ENCODE results near the gene SLC66A2. TPM values are rescaled to one million over a fixed set of nuclear protein-coding genes. Genes with fewer than 3 reads are reported as not detected.

The SLC66A2 gene
- total RNA-seq, 1 donor from 2014 or later = 48.1 TPM

DNA sequence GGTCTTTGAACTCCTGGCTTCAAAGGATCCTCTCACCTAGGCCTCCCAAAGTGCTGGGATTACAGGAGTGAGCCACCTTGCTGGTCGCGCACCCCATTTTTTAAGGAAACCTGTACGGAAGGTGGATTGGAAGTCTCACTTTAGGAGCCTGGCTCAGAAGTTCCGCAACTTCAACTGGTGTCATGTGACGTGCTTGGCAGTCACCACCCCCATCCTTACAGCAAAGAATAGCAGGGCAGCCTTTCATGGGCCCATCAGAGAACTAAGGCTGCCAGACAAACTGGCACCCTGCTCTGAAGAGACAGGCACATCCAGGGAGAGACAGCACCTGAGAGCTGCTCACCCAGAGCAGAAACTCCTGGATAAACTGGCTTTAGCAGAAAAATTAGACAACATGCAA, 3.3 kb upstream of the SLC66A2 start:
- no peaks in the 10 kb centered on the region for H3K9me3 Mint-ChIP-seq
- no peak for DNase-seq (ENCODE audit: low spot score)
- peaks cover 5% of the 10 kb centered on the region for H3K36me3 Mint-ChIP-seq (ENCODE audit: low read depth)
- H3K27ac Mint-ChIP-seq = no peak overlapping the region
- H3K4me1 Mint-ChIP-seq (ENCODE audit: low read depth) = peaks cover 22% of the 10 kb centered on the region
- H3K4me3 Mint-ChIP-seq (ENCODE audit: low read depth) = no peak overlapping the region
- intact Hi-C loops (cut with micrococcal nuclease) = loop anchor here (10.0 kb wide), 1 partner anchor 430 kb away; no protein-coding TSS in a partner anchor
- no peaks in the 10 kb centered on the region for H3K27me3 Mint-ChIP-seq (ENCODE audit: low read depth)

DNA sequence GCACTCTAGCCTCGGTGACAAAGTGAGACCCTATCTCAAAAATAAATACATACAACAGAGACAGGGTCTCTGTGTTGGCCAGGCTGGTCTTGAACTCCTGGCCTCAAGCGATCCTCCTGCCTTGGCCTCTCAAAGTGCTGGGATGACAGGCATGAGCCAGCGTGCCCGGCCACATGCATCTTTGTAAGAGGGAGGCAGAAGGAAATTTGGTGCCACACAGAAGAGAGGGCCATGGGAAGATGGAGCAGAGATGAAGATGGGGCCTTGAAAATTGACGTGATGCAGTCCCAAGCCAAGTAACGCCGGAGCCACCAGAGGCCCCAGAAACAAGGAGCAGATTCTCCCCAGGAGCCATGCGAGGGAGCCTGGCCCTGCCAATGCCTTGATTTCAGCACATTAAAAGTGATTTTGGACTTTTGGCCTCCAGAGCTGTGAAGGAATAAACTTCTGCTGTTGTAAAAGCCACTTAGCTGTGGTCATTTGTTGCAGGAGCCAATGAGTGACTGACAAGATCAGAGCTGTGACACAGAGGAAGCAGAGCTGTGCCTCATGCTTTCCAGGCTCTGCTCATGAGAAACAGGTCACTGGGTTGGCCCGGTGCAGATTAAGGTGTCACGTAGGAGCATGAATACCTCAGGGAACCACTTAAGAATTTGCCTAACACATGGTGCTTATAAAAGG, 2.7 kb upstream of the SLC66A2 start:
- Mint-ChIP-seq H3K4me3 (ENCODE audit: low read depth) (no peak overlapping the region), H3K9me3 (no peaks in the 10 kb centered on the region), H3K36me3 (ENCODE audit: low read depth) (peaks cover 12% of the 10 kb centered on the region), H3K27ac (peak overlapping the region; percentile 52), H3K27me3 (ENCODE audit: low read depth) (no peaks in the 10 kb centered on the region), H3K4me1 (ENCODE audit: low read depth) (peaks cover 24% of the 10 kb centered on the region)
- intact Hi-C loops (cut with micrococcal nuclease) = loop anchor here (10.0 kb wide), 1 partner anchor 429 kb away; no protein-coding TSS in a partner anchor
- no peak for DNase-seq (ENCODE audit: low spot score)

DNA sequence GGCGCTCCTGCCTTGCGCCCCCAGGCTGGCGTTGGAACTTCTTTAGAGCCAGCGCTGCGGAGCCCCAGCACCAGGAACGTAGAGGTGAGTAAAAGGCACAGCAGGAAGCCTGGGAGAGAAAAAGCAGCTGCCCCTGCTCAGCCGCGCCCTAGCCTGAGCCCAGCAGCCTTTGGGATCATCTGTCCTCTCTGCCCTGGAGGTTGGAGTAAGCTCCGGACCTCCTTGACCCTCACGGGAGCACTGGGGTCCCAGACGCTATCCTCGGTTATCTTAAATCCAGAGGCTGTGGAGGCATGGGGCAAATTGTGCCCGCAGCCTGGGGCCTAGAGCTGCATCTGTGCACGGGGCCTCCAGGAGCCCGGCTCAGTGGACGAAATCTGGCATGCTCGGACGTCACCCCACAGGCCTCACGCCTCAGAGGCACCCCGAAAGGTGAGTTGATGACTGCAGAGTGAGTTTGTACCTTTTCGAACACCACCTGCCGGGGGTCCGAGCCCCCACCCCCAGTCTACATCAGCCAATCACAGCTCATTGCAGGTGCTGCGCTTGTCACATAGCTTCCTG, 1.6 kb upstream of the SLC66A2 start:
- DNase-seq (ENCODE audit: low spot score) = no peak
- intact Hi-C loops (cut with micrococcal nuclease) = loop anchor here (10.0 kb wide), 1 partner anchor 428 kb away; no protein-coding TSS in a partner anchor
- Mint-ChIP-seq H3K4me3 (ENCODE audit: low read depth) (peak overlapping the region; percentile 26), H3K27me3 (ENCODE audit: low read depth) (no peaks in the 10 kb centered on the region), H3K4me1 (ENCODE audit: low read depth) (peaks cover 26% of the 10 kb centered on the region), H3K9me3 (no peaks in the 10 kb centered on the region), H3K36me3 (ENCODE audit: low read depth) (peaks cover 22% of the 10 kb centered on the region), H3K27ac (no peak overlapping the region)

DNA sequence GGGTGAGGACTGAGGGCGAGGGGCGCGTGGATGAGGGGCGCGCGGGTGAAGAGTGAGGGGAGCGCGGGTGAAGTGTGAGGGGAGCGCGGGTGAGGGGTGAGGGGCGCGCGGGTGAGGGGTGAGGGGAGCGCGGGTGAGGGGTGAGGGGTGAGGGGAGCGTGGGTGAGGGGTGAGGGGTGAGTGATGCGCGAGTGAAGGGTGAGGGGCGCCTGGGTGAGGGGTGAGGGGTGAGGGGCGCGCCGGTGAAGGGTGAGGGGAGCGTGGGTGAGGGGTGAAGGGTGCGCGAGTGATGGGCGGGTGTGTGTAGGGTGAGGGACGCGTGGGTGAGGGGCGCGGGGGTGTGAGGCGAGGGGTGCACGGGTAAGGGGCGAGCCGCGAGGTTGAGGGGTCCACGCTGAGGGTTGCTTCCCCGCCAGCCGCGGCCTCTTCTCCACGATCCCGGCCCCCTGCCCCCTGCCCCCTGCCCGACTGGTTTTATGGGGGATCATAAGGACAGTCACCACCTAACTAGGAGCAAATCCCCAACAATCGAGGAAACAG, 1.1 kb upstream of the SLC66A2 start:
- Mint-ChIP-seq H3K9me3 (no peaks in the 10 kb centered on the region), H3K36me3 (ENCODE audit: low read depth) (peaks cover 26% of the 10 kb centered on the region)

DNA sequence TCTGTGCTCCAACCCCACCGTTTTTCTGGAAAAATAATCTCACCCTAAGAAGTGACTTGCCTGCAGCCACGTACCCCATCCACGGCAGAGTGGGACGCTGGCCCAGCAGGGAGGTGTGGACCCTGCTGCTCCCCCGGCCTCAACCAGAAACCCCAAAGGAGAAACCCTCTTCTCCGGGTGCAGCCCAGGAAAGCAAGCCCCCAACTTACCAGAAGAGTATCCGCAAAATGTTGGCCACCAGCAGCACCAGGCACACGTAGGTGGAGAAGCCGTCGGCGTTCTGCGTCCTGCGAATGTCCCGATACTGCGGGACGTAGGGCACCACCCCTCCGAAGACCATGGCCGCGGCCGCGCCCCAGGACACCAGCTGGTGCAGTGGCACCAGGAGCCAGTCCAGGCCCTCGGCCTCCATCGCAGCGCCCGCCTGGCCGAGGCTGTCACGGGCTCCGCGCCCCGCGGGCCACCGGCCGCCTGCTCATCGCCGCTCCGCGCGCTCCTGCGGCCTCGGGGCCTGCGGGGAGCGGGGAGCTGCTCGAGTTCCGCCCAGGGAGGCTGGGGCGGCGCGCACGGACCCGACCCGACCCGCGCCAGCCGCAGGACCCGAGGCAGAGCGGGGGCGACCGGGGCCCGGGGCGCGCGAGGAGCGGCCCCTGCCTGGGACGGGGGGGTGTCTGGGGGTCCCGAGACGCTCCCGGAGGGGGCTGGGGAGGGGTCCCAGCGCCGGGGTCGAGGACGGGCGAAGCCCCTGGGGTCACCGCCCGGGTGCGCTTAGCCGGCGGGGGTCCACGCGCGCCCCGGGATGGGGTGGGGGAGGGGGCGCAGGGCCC, 725 bp downstream of the SLC66A2 start:
- DNase-seq (ENCODE audit: low spot score) = no peak
- H3K4me3 Mint-ChIP-seq (ENCODE audit: low read depth) = peak overlapping the region; percentile 82

More for the DNA sequence above, 1.1 kb upstream of the SLC66A2 start:
- H3K27me3 Mint-ChIP-seq (ENCODE audit: low read depth) = no peaks in the 10 kb centered on the region
- DNase-seq (ENCODE audit: low spot score) = no peak
- H3K27ac Mint-ChIP-seq = no peak overlapping the region
- peaks cover 28% of the 10 kb centered on the region for H3K4me1 Mint-ChIP-seq (ENCODE audit: low read depth)
- intact Hi-C loops (cut with micrococcal nuclease) = loop anchor here (10.0 kb wide), 1 partner anchor 428 kb away; no protein-coding TSS in a partner anchor
- peak overlapping the region; percentile 17 for H3K4me3 Mint-ChIP-seq (ENCODE audit: low read depth)

DNA sequence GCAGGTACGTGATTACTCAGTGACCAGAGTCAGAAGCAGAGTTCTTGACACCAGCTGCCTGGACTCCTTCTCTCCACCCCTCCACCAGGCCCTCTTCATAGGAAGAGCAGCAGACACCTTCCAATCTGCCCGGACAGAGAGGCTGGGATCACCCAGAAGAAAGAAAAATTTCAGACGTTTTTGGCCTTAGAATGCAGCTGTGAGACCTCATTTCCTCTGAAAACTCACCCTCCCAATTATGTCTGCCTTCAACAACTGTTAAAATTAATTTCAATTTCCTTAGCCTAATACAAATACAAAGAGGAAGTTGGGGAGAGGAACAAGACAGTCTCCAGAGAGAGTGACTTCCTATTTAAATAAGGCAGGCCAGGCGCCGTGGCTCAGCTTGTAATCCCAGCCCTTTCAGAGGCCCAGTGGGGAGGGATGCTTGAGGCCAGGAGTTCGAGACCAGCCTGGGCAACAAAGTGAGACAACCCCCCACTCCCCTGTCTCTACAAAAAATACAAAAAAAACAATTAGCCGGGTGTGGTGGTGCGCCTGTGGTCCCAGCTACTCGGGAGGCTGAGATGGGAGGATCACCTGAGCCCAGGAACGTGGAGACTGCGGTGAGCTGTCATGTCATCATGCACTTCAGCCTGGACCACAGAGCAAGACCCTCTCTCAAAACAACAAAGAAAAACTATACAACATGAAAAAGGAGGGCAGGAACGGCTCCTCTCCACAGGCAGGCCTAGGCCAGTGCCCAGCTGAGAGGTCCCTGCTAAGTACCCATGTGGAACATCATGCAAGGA, 1.6 kb downstream of the SLC66A2 start:
- Mint-ChIP-seq H3K36me3 (ENCODE audit: low read depth) (peaks cover 32% of the 10 kb centered on the region), H3K4me3 (ENCODE audit: low read depth) (peak overlapping the region; percentile 82), H3K27ac (peak overlapping the region; percentile 65), H3K9me3 (no peaks in the 10 kb centered on the region), H3K4me1 (ENCODE audit: low read depth) (peaks cover 27% of the 10 kb centered on the region), H3K27me3 (ENCODE audit: low read depth) (no peaks in the 10 kb centered on the region)
- intact Hi-C loops (cut with micrococcal nuclease) = loop anchor here (2.0 to 10.0 kb wide), 2 partner anchors 39 to 425 kb away; partner anchors contain the start of gene TXNL4A
- DNase-seq (ENCODE audit: low spot score) = no peak

More for the DNA sequence above, 725 bp downstream of the SLC66A2 start:
- peaks cover 28% of the 10 kb centered on the region for H3K4me1 Mint-ChIP-seq (ENCODE audit: low read depth)
- no peaks in the 10 kb centered on the region for H3K27me3 Mint-ChIP-seq (ENCODE audit: low read depth)
- intact Hi-C loops (cut with micrococcal nuclease) = loop anchor here (1.0 to 10.0 kb wide), 4 partner anchors 13 to 426 kb away; partner anchors contain the start of gene TXNL4A
- peak overlapping the region; percentile 65 for H3K27ac Mint-ChIP-seq
- H3K36me3 Mint-ChIP-seq (ENCODE audit: low read depth) = peaks cover 32% of the 10 kb centered on the region
- no peaks in the 10 kb centered on the region for H3K9me3 Mint-ChIP-seq

DNA sequence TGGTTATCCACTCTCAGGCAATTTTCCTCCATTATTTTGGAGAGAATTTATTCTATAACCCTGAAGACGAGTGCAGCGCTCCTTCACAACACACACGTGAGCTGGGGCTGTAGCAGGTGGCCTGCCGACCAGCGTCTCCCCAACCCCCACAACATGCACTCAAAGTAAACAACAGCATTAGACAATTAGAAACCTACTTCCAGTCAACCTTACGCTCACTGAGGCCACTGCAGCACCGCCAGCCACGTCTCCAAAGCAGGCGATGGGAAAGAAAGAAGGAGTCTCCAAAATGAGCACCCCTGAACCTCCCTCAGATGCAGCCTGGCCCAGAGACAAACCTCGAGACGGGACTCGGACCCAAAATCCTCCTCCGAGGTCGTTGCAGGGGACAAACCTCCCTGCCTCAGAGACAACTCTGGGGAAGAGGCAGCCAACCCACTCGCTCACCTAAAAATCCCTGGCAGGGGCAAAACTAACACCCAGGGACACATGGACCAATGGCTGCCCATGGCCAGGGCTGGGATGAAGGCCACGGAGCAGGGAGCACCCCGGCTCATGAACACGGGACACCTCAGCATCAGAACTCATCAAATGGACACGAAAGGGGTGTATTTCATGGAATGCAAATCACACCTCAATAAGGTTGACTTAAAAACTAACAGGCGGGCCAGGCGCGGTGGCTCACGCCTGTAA, 2.6 kb downstream of the SLC66A2 start:
- no peaks in the 10 kb centered on the region for H3K27me3 Mint-ChIP-seq (ENCODE audit: low read depth)
- intact Hi-C loops (cut with micrococcal nuclease) = no loop called here
- H3K9me3 Mint-ChIP-seq = no peaks in the 10 kb centered on the region
- H3K36me3 Mint-ChIP-seq (ENCODE audit: low read depth) = peaks cover 32% of the 10 kb centered on the region
- no peak for DNase-seq (ENCODE audit: low spot score)
- H3K4me3 Mint-ChIP-seq (ENCODE audit: low read depth) = peak overlapping the region; percentile 22
- H3K4me1 Mint-ChIP-seq (ENCODE audit: low read depth) = peaks cover 35% of the 10 kb centered on the region
- no peak overlapping the region for H3K27ac Mint-ChIP-seq

DNA sequence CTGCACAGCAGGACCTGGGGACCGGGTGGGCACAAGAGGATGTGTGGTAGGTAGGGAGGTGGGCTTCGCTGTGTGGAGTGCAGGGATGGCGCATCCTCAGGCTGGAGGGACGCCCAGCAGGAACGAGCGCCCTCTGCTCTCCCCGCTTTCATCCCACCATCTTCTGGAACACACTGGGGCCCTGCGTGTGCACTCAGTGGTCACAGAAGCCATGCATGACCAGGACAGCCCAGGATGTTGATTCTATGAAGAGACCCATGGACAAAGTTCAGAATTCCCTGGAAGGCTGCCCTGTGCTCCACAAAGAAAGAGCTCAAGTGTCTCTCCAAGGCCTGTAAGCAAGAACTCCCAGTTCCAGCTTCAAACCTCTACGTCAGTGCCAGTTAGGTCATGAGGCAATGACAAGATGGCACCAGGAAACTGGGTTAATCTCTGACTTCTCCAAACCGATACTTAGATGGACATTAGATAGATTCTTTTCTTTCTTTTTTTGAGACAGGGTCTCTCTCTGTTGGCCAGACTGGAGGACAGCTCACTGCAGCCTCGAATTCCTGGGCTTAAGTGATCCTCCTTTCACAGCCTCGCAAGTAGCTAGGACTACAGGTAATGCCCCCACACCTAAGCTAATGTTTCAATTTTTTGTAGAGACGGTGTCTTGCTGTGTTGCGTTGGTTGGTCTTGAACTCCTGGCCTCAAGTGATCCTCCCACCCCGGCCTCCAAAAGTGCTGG, 3.4 kb downstream of the SLC66A2 start:
- Mint-ChIP-seq H3K27me3 (ENCODE audit: low read depth) (no peaks in the 10 kb centered on the region), H3K4me3 (ENCODE audit: low read depth) (peak overlapping the region; percentile 22), H3K4me1 (ENCODE audit: low read depth) (peaks cover 32% of the 10 kb centered on the region), H3K27ac (no peak overlapping the region), H3K9me3 (no peaks in the 10 kb centered on the region), H3K36me3 (ENCODE audit: low read depth) (peaks cover 33% of the 10 kb centered on the region)
- DNase-seq (ENCODE audit: low spot score) = no peak
- intact Hi-C loops (cut with micrococcal nuclease) = no loop called here

DNA sequence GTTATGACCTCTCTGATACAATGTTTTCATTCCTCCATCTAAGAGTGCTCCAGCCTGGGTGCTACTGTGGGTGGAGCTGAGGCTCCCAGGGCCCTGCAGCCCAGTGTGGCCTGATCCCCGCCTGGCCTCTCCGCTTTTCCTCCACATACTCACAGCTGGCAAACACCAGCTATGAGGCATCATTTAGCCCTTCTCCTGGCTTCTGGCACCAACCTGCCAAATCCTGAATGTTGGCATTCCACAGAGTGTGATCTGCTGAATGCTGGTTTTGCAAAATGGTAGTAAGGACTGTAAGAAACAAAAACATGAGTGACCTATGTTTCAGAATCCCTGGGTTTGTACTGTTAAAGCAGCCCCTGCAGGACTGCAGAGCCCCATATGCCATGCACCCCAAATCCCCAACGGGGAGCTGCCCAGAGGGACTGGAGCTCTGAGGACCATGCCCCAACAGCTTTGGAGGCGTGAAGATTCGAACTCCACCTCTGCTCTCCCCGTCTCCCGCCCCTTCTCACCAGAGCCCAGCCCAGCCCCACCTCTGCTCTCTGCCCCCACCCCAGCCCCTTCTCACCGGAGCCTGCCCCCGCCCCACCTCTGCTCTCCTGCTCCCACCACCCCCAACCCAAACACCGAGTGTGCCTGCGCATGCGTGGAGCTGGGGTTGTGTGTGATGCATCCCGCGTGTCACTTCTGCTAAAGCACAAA, 4.2 kb downstream of the SLC66A2 start:
- Mint-ChIP-seq H3K4me3 (ENCODE audit: low read depth) (no peak overlapping the region), H3K36me3 (ENCODE audit: low read depth) (peaks cover 40% of the 10 kb centered on the region), H3K4me1 (ENCODE audit: low read depth) (peaks cover 32% of the 10 kb centered on the region), H3K9me3 (no peaks in the 10 kb centered on the region), H3K27me3 (ENCODE audit: low read depth) (no peaks in the 10 kb centered on the region), H3K27ac (no peak overlapping the region)
- no peak for DNase-seq (ENCODE audit: low spot score)
- intact Hi-C loops (cut with micrococcal nuclease) = no loop called here

DNA sequence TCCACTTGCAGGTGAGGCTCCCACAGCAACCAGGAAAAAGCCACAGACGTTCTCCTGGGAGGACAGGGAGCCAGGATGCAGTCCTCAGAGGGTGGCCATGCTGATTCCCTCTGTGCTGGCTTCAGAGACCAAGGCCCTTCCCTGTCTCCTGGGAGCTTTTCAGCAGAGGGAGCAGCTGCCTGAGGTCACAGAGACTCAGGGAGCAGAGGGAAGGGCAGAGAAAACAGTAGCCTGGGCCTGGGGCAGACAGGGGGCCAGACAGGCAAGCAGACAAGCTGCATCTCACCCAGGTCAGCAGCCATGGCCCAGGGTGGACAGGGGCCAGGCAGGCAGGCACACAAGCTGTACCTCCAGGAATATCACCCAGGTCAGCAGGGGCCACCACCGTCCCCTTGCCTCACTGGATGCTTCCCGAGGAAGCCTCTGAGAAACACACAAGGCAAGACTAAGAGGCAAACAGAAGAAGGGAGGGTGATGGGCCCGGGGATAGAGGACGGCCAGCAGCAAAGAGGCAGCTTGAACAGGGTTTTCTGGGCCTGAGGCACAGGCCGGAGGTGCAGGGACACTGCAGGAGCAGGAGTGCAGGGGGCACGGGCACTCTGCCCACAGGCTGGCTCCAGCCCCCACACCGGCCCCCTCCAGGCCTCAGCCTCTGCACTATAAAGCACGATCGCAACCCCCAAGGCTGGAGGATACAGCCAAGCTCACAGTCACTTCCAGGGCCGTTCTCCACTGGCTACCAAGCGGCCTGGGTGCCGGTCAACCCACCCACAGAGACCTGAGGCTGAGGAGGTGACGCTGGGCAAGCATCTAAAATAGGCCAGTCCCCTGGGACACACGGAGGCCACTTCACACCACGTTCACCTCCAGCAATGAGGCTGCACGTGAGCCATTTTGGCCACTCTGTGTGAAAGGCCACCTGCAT, 6.1 kb downstream of the SLC66A2 start:
- Mint-ChIP-seq H3K4me3 (ENCODE audit: low read depth) (no peak overlapping the region), H3K27ac (no peak overlapping the region), H3K4me1 (ENCODE audit: low read depth) (peaks cover 31% of the 10 kb centered on the region), H3K9me3 (no peaks in the 10 kb centered on the region), H3K27me3 (ENCODE audit: low read depth) (no peaks in the 10 kb centered on the region), H3K36me3 (ENCODE audit: low read depth) (peaks cover 45% of the 10 kb centered on the region)
- DNase-seq (ENCODE audit: low spot score) = no peak
- intact Hi-C loops (cut with micrococcal nuclease) = no loop called here
